Measurements from ENCODE around the gene KLF9.

DNA sequence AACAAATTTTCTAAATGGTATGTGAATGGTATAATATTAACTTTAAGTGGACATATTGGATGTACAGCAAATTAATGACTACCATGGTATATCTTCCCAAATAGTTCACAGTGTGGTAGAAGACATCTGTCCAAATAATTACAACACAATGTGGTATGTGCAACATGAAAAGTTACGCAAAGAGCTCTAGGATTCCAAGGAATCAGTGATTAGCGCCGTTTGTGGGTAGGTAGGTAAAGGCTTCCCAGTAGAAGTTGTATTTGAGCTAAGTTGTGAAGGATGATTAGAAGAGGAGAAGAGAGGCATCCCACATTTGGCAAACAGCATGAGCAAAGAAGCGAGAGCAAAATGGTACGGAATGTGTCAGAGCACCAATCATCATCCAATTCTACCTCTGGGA is 14.3 kb upstream of the KLF9 start:
- TF ChIP-seq, protein P1, sequence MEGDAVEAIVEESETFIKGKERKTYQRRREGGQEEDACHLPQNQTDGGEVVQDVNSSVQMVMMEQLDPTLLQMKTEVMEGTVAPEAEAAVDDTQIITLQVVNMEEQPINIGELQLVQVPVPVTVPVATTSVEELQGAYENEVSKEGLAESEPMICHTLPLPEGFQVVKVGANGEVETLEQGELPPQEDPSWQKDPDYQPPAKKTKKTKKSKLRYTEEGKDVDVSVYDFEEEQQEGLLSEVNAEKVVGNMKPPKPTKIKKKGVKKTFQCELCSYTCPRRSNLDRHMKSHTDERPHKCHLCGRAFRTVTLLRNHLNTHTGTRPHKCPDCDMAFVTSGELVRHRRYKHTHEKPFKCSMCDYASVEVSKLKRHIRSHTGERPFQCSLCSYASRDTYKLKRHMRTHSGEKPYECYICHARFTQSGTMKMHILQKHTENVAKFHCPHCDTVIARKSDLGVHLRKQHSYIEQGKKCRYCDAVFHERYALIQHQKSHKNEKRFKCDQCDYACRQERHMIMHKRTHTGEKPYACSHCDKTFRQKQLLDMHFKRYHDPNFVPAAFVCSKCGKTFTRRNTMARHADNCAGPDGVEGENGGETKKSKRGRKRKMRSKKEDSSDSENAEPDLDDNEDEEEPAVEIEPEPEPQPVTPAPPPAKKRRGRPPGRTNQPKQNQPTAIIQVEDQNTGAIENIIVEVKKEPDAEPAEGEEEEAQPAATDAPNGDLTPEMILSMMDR (IDR thresholded peaks at IDR 0.05) = no peak
- TF ChIP-seq POLR2A (IDR thresholded peaks at IDR 0.05) = no peak
